Measurements from ENCODE around the gene FIS1. TPM values are rescaled to one million over a fixed set of nuclear protein-coding genes. Genes with fewer than 3 reads are reported as not detected.

FIS1 gene
- total and polyA plus RNA-seq, 2 donors (not counting 1 experiment from before 2014, with no cell fraction given) = 95.5 to 245 TPM

DNA sequence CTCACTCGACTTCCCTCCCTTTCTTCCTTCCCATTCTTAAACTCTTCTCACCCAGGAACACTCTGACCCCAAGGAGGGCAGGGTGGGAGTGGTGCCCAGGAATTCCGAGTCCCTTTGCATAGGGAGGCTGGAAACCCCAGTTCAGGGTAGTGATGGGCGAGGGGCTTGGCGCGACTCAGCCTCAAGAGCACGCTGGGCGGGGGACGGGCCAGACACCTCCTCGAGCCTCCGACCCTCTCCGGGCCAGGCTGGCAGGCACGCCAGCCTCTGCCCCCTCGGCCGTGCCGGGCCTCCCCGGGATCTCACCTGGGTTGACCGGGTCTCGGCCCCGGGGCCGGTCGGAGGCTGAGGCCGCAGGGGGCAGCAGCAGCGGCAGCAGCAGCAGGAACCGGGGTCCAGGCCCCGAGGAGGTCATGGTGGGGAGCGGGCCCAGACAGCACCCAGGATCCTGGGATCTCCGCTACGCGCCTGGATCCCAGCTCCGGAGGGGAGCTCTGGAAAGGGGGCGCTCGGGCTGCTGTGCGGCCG lies 28.0 kb downstream of the FIS1 start:
- peak overlapping the region; percentile 91 for H3K9ac ChIP-seq (ENCODE audit: low read length)
- ATAC-seq (ENCODE audit: low read depth) (peak; percentile 9), DNase-seq (no peak)
- Mint-ChIP-seq H3K4me1 (peaks cover 25% of the 10 kb centered on the region), H3K27me3 (no peaks in the 10 kb centered on the region), H3K9me3 (ENCODE audit: insufficient read depth) (no peaks in the 10 kb centered on the region), H3K27ac (peak overlapping the region; percentile 95), H3K4me3 (peak overlapping the region; percentile 97)
- POLR2A ChIA-PET = interaction anchor here (0.7 to 2.0 kb wide), 3 partner anchors 27 to 936 kb away, joined by 3 to 15 read pairs (median 4); partner anchors contain the start of gene FIS1
- CTCF ChIA-PET = interaction anchor here (1.0 to 4.2 kb wide), 9 partner anchors 17 to 76 kb away, joined by 3 to 38 read pairs (median 4); partner anchors contain the start of genes FIS1 and MOGAT3
- H2AFZ ChIP-seq (ENCODE audit: insufficient read depth, low read depth, low read length, poor library complexity, severe bottlenecking) = peak overlapping the region; percentile 95
- peaks cover 0 to 7% of the 10 kb centered on the region in 2 experiments for H3K36me3 ChIP-seq (replicated peaks in 1 of 2; ENCODE audit: control extremely low read depth in 1 of 2, control insufficient read depth in 1 of 2, extremely low read depth in 1 of 2, insufficient read depth in 2 of 2, low read length in 1 of 2)
- intact Hi-C loops (cut with micrococcal nuclease) = no loop called here
- H3K4me3 ChIP-seq (ENCODE audit: control extremely low read depth in 1 of 5, extremely low read depth in 1 of 5, insufficient read depth in 1 of 5, low read depth in 2 of 5, low read length in 4 of 5) = peak overlapping the region; percentile 18 to 99 (median 90)
- H3K4me1 ChIP-seq (ENCODE audit: control insufficient read depth in 2 of 2, insufficient read depth in 2 of 2, low read length in 2 of 2) = peaks cover 18 to 21% of the 10 kb centered on the region in 2 donors
- H3K27ac ChIP-seq (ENCODE audit: low read length in 2 of 2) = peak overlapping the region in 1 of 2 donors; percentile 75
- WGBS (ENCODE audit: insufficient coverage) = 1% methylated on average over 34 of the region's 34 CpGs
- H3K4me2 ChIP-seq (replicated peaks; ENCODE audit: low read depth, low read length, poor library complexity, severe bottlenecking) = peak overlapping the region; percentile 97
- peaks cover 43% of the 10 kb centered on the region for H3K79me2 ChIP-seq (ENCODE audit: control insufficient read depth, insufficient read depth, low read length)
- H3K9me3 ChIP-seq (ENCODE audit: control extremely low read depth in 1 of 3, control insufficient read depth in 2 of 3, insufficient read depth in 1 of 3, low read length in 2 of 3) = no peaks in the 10 kb centered on the region
- H3K27me3 ChIP-seq (replicated peaks in 1 of 4; ENCODE audit: control extremely low read depth in 1 of 4, control insufficient read depth in 3 of 4, insufficient read depth in 4 of 4, low read length in 3 of 4) = no peaks in the 10 kb centered on the region
- TF ChIP-seq EZH2 (IDR thresholded peaks at IDR 0.05; ENCODE audit: borderline replicate concordance, insufficient read depth, low read depth, low read length, poor library complexity, severe bottlenecking) = no peak
- TF ChIP-seq, protein P1, sequence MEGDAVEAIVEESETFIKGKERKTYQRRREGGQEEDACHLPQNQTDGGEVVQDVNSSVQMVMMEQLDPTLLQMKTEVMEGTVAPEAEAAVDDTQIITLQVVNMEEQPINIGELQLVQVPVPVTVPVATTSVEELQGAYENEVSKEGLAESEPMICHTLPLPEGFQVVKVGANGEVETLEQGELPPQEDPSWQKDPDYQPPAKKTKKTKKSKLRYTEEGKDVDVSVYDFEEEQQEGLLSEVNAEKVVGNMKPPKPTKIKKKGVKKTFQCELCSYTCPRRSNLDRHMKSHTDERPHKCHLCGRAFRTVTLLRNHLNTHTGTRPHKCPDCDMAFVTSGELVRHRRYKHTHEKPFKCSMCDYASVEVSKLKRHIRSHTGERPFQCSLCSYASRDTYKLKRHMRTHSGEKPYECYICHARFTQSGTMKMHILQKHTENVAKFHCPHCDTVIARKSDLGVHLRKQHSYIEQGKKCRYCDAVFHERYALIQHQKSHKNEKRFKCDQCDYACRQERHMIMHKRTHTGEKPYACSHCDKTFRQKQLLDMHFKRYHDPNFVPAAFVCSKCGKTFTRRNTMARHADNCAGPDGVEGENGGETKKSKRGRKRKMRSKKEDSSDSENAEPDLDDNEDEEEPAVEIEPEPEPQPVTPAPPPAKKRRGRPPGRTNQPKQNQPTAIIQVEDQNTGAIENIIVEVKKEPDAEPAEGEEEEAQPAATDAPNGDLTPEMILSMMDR (IDR thresholded peaks at IDR 0.05) = peak; percentile 16
- H4K20me1 ChIP-seq (ENCODE audit: control insufficient read depth, insufficient read depth, low read length, poor library complexity, severe bottlenecking) = peaks cover 19% of the 10 kb centered on the region
